Measurements from ENCODE around the gene ADAMTSL3.

Gene ADAMTSL3

DNA sequence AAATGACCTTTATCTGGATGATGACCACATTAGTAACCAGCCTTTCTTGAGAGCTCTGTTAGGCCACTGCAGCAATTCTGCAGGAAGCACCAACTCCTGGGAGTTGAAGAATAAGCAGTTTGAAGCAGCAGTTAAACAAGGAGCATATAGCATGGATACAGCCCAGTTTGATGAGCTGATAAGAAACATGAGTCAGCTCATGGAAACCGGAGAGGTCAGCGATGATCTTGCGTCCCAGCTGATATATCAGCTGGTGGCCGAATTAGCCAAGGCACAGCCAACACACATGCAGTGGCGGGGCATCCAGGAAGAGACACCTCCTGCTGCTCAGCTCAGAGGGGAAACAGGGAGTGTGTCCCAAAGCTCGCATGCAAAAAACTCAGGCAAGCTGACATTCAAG, 328.8 kb downstream of the ADAMTSL3 start:
- Mint-ChIP-seq H3K9me3 (peaks cover 1% of the 10 kb centered on the region), H3K36me3 (no peaks in the 10 kb centered on the region), H3K27ac (no peak overlapping the region), H3K4me3 (no peak overlapping the region), H3K4me1 (peaks cover 3% of the 10 kb centered on the region), H3K27me3 (no peaks in the 10 kb centered on the region)
- DNase-seq (ENCODE audit: low spot score in 2 of 2) = no peak
- ATAC-seq (ENCODE audit: low read depth) = no peak

DNA sequence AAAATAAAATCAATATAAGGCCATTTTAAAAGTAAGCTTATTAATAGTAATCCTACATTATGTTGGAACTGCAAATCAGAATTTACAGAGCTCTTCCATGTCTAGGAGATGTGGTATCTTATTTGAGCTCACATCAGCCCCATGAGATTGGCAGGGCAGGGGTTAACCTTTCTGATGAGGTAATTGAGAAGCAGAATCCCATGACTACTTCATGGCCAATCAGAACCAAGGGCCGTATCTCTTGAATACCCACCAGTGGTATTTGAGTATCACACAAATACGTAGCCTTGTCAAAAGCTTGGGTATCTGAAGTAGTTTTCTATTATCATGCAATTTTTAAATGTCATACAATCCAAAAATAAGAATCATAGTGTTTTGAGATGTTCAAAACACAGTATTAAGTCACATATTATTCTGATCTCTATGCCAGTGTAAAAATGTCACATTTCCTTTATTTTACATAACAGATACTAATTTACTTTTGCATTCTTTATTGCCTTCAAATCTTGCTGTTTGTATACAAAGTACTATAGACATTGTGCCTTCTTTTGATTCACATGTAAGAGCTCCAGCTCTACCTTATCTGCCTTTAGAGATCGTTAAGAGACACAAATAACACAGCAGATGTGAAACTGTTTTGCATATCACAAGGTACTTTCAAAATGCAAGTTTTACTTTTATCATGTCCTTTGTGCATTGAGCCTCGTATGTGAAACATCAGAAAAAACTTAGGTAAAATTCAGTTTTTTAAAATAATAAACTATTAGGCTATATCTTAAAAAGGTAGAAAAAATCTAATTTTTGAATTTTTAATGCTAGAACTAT, 329.9 kb downstream of the ADAMTSL3 start:
- peak overlapping the region; percentile 66 for H3K4me3 Mint-ChIP-seq

DNA sequence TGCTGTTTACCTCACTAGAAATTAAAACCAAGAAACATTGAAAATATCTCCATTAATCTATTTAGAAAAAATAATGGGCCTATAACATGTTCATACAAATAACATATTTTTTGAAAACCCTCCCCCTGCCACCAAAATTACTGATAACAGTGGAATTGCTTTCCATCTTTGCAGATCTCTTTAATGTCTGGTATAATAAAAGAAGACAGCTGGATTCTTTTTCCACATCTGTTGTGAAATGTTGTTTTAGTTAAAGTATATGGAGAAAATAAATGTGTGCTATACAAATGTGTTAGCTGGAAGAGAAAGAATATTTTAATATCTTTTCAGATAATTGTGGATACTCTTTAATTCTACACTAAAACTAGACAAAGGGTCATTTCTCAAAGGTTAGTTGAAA, 330.7 kb downstream of the ADAMTSL3 start:
- Mint-ChIP-seq H3K27me3 (no peaks in the 10 kb centered on the region), H3K27ac (no peak overlapping the region), H3K9me3 (no peaks in the 10 kb centered on the region), H3K4me1 (peaks cover 3% of the 10 kb centered on the region), H3K4me3 (no peak overlapping the region), H3K36me3 (no peaks in the 10 kb centered on the region)
- ATAC-seq (ENCODE audit: low read depth) (no peak), DNase-seq (ENCODE audit: low spot score in 2 of 2) (no peak)

More for the DNA sequence above, 329.9 kb downstream of the ADAMTSL3 start:
- Mint-ChIP-seq H3K4me1 (peaks cover 3% of the 10 kb centered on the region), H3K27me3 (no peaks in the 10 kb centered on the region), H3K27ac (peak overlapping the region; percentile 68), H3K9me3 (peaks cover 1% of the 10 kb centered on the region), H3K36me3 (no peaks in the 10 kb centered on the region)
- ATAC-seq (ENCODE audit: low read depth) = peak; percentile 59
- no peak for DNase-seq (ENCODE audit: low spot score in 2 of 2)

DNA sequence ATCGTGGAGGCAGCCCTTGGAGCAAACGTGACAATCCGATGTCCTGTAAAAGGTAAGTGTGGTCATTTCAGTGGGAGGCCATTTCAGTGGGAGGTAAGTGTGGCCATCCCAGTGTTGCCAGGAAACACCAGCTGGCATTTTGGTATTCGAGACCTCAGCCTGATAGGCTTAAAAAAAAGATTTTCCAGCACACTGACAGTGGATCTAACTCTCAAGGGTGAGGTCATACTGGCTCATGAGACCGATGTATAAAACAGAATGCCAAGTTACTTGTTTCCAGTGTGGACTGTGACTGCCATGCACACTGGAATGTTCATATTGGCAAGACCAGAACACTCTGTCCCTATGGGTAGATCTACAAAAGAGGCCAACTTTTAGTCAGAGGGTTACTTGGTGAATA, 337.2 kb downstream of the ADAMTSL3 start:
- no peaks in the 10 kb centered on the region for H3K27me3 Mint-ChIP-seq
- H3K4me3 Mint-ChIP-seq = no peak overlapping the region
- DNase-seq (ENCODE audit: low spot score in 2 of 2) (no peak), ATAC-seq (ENCODE audit: low read depth) (no peak)
- H3K36me3 Mint-ChIP-seq = no peaks in the 10 kb centered on the region
- no peak overlapping the region for H3K27ac Mint-ChIP-seq
- H3K9me3 Mint-ChIP-seq = no peaks in the 10 kb centered on the region
- no peaks in the 10 kb centered on the region for H3K4me1 Mint-ChIP-seq

DNA sequence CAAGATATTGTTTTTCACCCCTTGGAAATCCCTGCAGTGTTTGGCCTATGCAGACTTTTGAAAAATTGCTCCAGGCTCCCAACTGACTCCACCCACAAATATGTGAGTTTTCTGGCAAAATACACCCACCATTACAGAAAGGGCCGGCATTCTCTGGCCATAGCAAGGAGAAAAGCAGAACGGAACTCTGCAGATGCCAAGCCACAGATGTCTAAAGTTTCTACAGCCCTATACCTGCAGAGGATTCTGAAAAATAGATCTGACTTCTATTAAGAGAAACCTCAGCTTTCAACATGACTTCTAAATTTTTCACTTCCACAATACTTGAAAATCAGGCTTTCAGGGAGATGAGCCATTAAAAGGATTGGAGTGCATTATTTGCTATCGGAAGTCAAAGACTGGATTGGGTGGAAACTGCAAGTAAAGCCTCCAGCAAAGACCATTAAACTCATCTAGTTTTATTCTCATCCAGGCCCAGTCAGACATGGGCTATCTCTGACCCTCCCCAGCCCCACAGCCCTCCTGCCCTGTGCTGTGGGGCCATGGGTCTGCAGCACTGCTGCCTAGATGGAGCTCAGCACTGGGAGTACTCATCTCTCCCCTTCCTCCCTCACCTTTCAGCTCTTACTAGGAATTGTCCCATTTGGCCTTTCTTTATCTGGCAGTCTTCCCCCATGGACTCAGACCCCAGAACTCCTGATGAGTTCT, 338.6 kb downstream of the ADAMTSL3 start:
- DNase-seq (ENCODE audit: low spot score in 2 of 2) = no peak
- H3K4me3 Mint-ChIP-seq = no peak overlapping the region
- H3K27me3 Mint-ChIP-seq = no peaks in the 10 kb centered on the region
- no peaks in the 10 kb centered on the region for H3K9me3 Mint-ChIP-seq
- H3K27ac Mint-ChIP-seq = no peak overlapping the region
- no peak for ATAC-seq (ENCODE audit: low read depth)
- H3K36me3 Mint-ChIP-seq = no peaks in the 10 kb centered on the region
- no peaks in the 10 kb centered on the region for H3K4me1 Mint-ChIP-seq

DNA sequence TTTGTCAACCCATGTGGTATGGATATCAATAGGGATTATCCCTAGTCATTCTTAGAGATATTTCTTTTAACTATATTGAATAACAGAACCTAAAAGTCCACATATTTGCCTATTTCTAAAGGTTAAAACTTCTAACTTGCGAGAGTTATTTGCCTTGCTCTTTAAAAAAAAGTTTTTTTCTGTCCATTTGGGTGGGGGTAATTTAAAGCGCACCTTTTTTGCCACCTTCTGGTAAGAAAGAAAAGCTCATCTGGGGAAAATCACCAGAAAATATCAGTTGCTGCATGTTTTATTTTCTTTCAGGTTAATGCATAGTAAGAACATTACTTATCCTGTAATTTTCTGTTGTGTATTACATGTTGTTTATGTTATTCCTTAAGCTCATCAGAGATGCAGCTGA, 339.7 kb downstream of the ADAMTSL3 start:
- H3K4me3 Mint-ChIP-seq = no peak overlapping the region
- no peaks in the 10 kb centered on the region for H3K36me3 Mint-ChIP-seq
- no peak overlapping the region for H3K27ac Mint-ChIP-seq
- H3K27me3 Mint-ChIP-seq = no peaks in the 10 kb centered on the region
- no peaks in the 10 kb centered on the region for H3K9me3 Mint-ChIP-seq
- DNase-seq (ENCODE audit: low spot score in 2 of 2) (no peak), ATAC-seq (ENCODE audit: low read depth) (no peak)
- no peaks in the 10 kb centered on the region for H3K4me1 Mint-ChIP-seq

DNA sequence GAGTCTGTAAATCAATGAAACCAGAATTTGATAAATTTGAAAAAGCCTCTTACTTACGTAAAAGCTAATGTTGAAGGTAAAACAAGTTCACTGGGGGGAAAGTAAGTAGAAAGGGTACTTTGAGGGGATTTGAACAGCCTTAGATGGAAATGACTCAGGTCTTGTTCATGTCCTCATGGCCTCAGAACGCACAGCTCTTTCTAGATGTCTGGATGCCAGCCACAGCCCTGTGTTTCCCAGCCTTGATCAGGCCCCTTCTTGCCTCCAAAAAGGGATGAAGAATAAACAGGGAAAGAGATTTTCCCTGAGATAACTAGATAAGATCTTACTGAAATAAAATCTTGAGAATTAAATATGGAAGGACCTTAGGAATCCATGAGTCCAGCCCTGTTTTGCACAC, 344.6 kb downstream of the ADAMTSL3 start:
- Mint-ChIP-seq H3K27ac (no peak overlapping the region), H3K4me1 (no peaks in the 10 kb centered on the region), H3K27me3 (peaks cover 2% of the 10 kb centered on the region), H3K4me3 (no peak overlapping the region), H3K36me3 (no peaks in the 10 kb centered on the region), H3K9me3 (no peaks in the 10 kb centered on the region)
- DNase-seq (ENCODE audit: low spot score in 2 of 2) = no peak
- ATAC-seq (ENCODE audit: low read depth) = no peak

DNA sequence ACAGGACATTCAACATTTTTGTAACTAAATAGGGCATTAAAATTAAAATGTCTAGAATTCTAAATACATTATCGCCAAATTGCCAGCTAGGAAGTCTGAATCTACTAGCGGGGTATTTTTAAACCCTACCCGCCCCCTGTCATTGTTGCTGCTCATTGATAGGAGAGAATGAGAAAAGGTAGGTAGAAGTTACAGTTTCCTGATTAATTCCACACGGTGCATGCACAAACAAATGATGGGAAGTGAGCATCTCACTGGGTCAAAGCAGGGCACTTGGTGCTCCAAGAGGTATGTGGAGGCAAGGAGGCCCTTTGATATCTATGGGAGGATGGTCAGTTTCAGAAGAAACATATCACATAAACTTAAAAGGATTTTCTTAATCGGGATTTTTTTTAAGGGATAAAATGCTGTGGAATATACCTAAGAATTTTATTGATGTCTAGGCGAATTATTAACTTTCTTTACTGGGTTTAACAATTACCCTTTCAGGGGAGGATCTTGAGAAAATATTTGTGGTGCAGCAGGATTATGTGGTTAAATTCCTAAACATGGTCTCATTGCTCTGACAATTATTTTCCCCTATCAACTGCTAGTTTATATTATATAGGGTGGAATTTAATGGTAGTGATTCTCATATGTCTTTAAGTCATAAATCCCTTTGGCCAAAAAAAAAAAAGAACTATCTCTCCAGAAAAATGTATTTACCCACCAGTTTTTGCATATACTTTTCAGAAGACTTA, 345.6 kb downstream of the ADAMTSL3 start:
- H3K9me3 Mint-ChIP-seq = no peaks in the 10 kb centered on the region
- peaks cover 2% of the 10 kb centered on the region for H3K27me3 Mint-ChIP-seq
- no peaks in the 10 kb centered on the region for H3K4me1 Mint-ChIP-seq
- no peak for ATAC-seq (ENCODE audit: low read depth)
- H3K36me3 Mint-ChIP-seq = no peaks in the 10 kb centered on the region
- no peak overlapping the region for H3K4me3 Mint-ChIP-seq
- no peak for DNase-seq (ENCODE audit: low spot score in 2 of 2)
- H3K27ac Mint-ChIP-seq = no peak overlapping the region

DNA sequence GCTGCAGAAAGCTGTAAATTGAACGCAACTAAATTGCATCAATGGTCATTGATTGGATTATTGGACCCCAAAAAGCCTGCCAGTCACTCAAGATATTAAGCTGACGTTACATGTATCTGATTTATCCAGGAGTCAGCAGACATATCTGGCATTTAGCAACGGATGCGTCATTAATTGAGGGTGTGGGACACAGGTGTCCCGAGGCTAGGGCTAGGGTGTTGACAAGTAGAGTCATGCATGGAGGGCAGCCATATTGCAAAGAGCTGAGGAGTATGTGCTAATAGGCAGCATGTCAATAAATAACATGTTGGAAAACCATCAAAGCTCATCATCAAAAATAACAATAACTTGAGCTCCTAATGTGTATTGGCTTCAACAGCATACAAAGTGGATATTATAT, 347.1 kb downstream of the ADAMTSL3 start:
- H3K27ac Mint-ChIP-seq = no peak overlapping the region
- DNase-seq (ENCODE audit: low spot score in 2 of 2) (no peak), ATAC-seq (ENCODE audit: low read depth) (no peak)
- H3K4me3 Mint-ChIP-seq = no peak overlapping the region
- H3K4me1 Mint-ChIP-seq = no peaks in the 10 kb centered on the region
- H3K36me3 Mint-ChIP-seq = no peaks in the 10 kb centered on the region
- no peaks in the 10 kb centered on the region for H3K9me3 Mint-ChIP-seq
- H3K27me3 Mint-ChIP-seq = peaks cover 2% of the 10 kb centered on the region

DNA sequence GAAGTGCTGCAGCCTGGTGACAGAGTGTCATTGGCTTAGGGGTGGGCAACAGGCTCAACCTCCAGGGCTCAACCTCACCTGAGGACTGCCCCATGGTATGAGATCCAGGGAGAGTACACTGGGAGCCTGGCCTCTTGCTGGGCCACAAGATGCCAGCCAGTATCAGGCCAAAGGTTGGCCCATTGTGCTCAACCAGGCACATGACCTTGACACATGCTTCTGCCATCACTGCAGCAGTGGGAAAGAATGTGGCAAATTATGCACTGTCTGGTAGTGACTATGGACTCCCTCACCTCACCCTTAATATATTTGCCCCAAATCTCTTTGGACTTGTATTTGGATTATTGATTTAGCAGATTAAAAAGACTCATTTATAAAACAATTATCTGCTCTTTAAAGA, 347.7 kb downstream of the ADAMTSL3 start:
- Mint-ChIP-seq H3K36me3 (no peaks in the 10 kb centered on the region), H3K4me1 (no peaks in the 10 kb centered on the region), H3K27ac (no peak overlapping the region), H3K27me3 (peaks cover 2% of the 10 kb centered on the region), H3K4me3 (no peak overlapping the region), H3K9me3 (no peaks in the 10 kb centered on the region)
- ATAC-seq (ENCODE audit: low read depth) = no peak
- DNase-seq (ENCODE audit: low spot score in 2 of 2) = no peak

DNA sequence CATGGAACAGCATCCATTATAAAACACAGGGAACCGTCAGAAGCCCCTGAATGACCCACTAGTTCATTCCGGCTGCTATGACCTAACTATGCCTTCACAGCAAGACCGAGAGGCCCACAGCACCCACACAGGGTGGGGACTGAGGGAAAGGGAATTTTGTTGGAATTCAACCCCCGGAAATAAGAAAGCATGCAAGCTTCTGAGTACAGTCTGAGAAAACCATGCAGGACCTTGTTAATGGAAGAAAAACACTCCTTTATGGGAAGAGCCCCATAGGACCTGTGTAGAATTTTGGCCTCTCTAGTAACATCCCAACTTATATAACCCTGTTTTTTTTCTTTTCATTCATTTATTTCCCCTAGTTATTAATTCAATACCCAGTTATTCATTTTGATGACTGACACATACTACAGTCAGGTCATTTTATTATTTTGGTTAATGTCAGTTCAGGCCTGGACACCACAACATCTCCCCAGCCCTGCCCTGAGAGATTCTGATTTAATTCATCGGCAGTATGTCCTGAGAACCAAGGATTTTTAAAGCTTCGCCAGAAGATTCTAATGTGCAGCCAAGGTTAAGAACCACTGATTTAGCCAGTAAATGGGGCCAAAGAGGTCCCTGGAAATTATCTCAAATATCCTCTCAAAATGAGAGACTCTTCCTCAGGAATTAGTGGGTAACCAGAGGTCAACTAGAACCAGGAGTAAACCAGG, 350.0 kb downstream of the ADAMTSL3 start:
- no peak overlapping the region for H3K4me3 Mint-ChIP-seq
- no peak overlapping the region for H3K27ac Mint-ChIP-seq
- H3K36me3 Mint-ChIP-seq = no peaks in the 10 kb centered on the region
- ATAC-seq (ENCODE audit: low read depth) = no peak
- no peaks in the 10 kb centered on the region for H3K4me1 Mint-ChIP-seq
- no peaks in the 10 kb centered on the region for H3K9me3 Mint-ChIP-seq
- H3K27me3 Mint-ChIP-seq = peaks cover 2% of the 10 kb centered on the region
- no peak for DNase-seq (ENCODE audit: low spot score in 2 of 2)

DNA sequence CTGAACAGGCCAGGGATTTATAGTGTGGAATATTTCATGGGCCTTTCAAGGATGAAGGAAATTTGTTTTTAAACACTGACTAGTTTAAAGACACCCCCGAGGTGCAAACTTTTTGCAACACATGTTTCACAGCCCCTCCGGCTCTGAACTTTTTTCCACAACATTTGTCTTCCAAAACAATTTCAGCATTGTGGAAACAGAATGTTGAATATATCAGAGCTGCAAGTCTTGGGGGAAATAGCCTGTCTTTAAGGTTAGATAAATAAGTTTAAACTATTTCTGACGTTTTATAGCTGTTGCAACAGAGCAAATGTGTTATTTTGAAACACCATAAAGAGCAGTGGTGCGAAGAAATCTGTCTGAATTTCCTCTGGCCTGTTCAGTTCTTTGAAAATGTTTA, 352.5 kb downstream of the ADAMTSL3 start:
- H3K4me3 Mint-ChIP-seq = no peak overlapping the region
- H3K36me3 Mint-ChIP-seq = no peaks in the 10 kb centered on the region
- H3K9me3 Mint-ChIP-seq = peaks cover 2% of the 10 kb centered on the region
- ATAC-seq (ENCODE audit: low read depth) = no peak
- DNase-seq (ENCODE audit: low spot score in 2 of 2) = no peak
- H3K27me3 Mint-ChIP-seq = no peaks in the 10 kb centered on the region
- H3K4me1 Mint-ChIP-seq = no peaks in the 10 kb centered on the region
- no peak overlapping the region for H3K27ac Mint-ChIP-seq

DNA sequence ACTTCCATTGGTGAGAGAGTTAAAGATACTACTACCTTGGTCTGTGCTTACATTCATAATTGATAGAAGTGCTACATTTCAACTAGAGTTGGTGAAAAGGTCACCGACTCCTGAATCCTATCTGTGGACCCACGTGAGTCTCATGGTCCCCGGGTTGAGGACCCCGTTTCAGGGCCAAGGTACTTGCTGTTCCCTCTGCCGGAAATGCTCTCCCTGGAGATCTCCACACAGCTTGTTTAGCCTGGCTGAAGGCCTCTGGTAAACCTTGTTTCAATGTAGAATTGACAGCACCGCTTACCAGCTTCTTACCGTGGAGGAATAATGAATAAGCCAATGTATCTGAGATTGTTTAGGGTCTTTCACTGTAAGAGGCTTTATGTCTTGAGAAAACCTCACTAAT, 355.7 kb downstream of the ADAMTSL3 start:
- no peak for ATAC-seq (ENCODE audit: low read depth)
- no peak for DNase-seq (ENCODE audit: low spot score in 2 of 2)
- peaks cover 6% of the 10 kb centered on the region for H3K9me3 Mint-ChIP-seq
- peaks cover 2% of the 10 kb centered on the region for H3K36me3 Mint-ChIP-seq
- no peak overlapping the region for H3K4me3 Mint-ChIP-seq
- no peaks in the 10 kb centered on the region for H3K27me3 Mint-ChIP-seq
- no peaks in the 10 kb centered on the region for H3K4me1 Mint-ChIP-seq
- no peak overlapping the region for H3K27ac Mint-ChIP-seq

DNA sequence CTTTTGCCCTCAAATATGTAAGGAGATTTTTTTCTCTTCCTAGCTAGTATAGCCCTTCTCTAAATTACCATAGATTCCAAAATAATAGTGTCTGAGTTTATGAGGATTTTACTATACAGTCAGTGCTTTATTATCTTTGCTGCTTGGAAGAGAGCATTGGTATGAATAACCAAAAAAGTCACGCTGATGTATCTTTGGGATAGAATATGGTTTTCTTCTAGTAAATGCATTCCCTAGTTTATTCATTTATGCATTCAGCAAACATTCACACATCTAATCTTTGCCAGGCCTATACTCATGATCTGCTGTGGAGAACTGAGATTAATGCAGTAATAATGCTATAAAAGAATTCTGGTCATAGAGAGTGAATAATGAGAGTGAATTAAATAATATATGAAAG, 356.3 kb downstream of the ADAMTSL3 start:
- no peak for DNase-seq (ENCODE audit: low spot score in 2 of 2)
- ATAC-seq (ENCODE audit: low read depth) = no peak
- Mint-ChIP-seq H3K27me3 (no peaks in the 10 kb centered on the region), H3K4me3 (no peak overlapping the region), H3K36me3 (peaks cover 2% of the 10 kb centered on the region), H3K27ac (no peak overlapping the region), H3K4me1 (no peaks in the 10 kb centered on the region), H3K9me3 (peaks cover 6% of the 10 kb centered on the region)
